Lower leg skin (tissue), 3 donors: ENCODE measurements around the gene PIAS3.

Experiments
- POLR2A ChIP-seq, 2 donors: fragments of 450-650 bp; IDR thresholded peaks; one replicate each; pipeline ENCODE4 v1.6.1; 2016 to 2017; ENCODE audit warnings: antibody characterized with exemption in 2 of 2, mild to moderate bottlenecking in 1 of 2, moderate library complexity in 1 of 2
- TF ChIP-seq, protein P1 (sequence below), 3 donors: fragments of 450-650 bp; IDR thresholded peaks; one replicate each; pipeline ENCODE4 v1.5.1; 2016; ENCODE audit warnings: antibody characterized with exemption in 3 of 3, mild to moderate bottlenecking in 3 of 3, moderate library complexity in 2 of 3

- TF ChIP-seq, protein P1, sequence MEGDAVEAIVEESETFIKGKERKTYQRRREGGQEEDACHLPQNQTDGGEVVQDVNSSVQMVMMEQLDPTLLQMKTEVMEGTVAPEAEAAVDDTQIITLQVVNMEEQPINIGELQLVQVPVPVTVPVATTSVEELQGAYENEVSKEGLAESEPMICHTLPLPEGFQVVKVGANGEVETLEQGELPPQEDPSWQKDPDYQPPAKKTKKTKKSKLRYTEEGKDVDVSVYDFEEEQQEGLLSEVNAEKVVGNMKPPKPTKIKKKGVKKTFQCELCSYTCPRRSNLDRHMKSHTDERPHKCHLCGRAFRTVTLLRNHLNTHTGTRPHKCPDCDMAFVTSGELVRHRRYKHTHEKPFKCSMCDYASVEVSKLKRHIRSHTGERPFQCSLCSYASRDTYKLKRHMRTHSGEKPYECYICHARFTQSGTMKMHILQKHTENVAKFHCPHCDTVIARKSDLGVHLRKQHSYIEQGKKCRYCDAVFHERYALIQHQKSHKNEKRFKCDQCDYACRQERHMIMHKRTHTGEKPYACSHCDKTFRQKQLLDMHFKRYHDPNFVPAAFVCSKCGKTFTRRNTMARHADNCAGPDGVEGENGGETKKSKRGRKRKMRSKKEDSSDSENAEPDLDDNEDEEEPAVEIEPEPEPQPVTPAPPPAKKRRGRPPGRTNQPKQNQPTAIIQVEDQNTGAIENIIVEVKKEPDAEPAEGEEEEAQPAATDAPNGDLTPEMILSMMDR (IDR thresholded peaks at IDR 0.05), result no peak
- no peak for TF ChIP-seq POLR2A (IDR thresholded peaks at IDR 0.05)
Observed at GRCh38 chr1:145879775-145880174, 20.9 kb upstream of the PIAS3 start.
